Measurements from ENCODE around the gene RAMP3. TPM values are rescaled to one million over a fixed set of nuclear protein-coding genes. Genes with fewer than 3 reads are reported as not detected.

RAMP3 gene
- total RNA-seq, 3 donors from 2014 or later (not counting 1 experiment from before 2014, with no cell fraction given), result not detected

- Histone ChIP-seq H3K36me3 (ENCODE audit: control insufficient read depth, insufficient read depth, low read length) (no peaks in the 10 kb centered on the region), H3K4me3 (ENCODE audit: low read length) (no peak overlapping the region), H3K4me1 (ENCODE audit: control insufficient read depth, insufficient read depth, low read length) (no peaks in the 10 kb centered on the region), H3K27ac (ENCODE audit: low read length) (no peak overlapping the region), H3K27me3 (ENCODE audit: control insufficient read depth, insufficient read depth, low read length) (no peaks in the 10 kb centered on the region), H3K9me3 (ENCODE audit: control insufficient read depth, insufficient read depth, low read length) (no peaks in the 10 kb centered on the region)
- 76% methylated on average over 32 of the region's 32 CpGs for WGBS (ENCODE audit: insufficient coverage)
- H3K27me3 Mint-ChIP-seq (ENCODE audit: low read depth in 2 of 2), result peaks cover 20 to 22% of the 10 kb centered on the region in 2 donors
- H3K36me3 Mint-ChIP-seq, result no peaks in the 10 kb centered on the region
- TF ChIP-seq, protein P1, sequence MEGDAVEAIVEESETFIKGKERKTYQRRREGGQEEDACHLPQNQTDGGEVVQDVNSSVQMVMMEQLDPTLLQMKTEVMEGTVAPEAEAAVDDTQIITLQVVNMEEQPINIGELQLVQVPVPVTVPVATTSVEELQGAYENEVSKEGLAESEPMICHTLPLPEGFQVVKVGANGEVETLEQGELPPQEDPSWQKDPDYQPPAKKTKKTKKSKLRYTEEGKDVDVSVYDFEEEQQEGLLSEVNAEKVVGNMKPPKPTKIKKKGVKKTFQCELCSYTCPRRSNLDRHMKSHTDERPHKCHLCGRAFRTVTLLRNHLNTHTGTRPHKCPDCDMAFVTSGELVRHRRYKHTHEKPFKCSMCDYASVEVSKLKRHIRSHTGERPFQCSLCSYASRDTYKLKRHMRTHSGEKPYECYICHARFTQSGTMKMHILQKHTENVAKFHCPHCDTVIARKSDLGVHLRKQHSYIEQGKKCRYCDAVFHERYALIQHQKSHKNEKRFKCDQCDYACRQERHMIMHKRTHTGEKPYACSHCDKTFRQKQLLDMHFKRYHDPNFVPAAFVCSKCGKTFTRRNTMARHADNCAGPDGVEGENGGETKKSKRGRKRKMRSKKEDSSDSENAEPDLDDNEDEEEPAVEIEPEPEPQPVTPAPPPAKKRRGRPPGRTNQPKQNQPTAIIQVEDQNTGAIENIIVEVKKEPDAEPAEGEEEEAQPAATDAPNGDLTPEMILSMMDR (IDR thresholded peaks at IDR 0.05), result no peak
- H3K9me3 Mint-ChIP-seq, result no peaks in the 10 kb centered on the region
- H3K27ac Mint-ChIP-seq, result no peak overlapping the region
- no peaks in the 10 kb centered on the region for H3K4me1 Mint-ChIP-seq
- no peak for ATAC-seq
- intact Hi-C loops (cut with micrococcal nuclease), result no loop called here
- DNase-seq, result no peak
- no peak overlapping the region for H3K4me3 Mint-ChIP-seq
These were observed 9.5 kb upstream of the RAMP3 start for GRCh38 chr7:45147858-45148652.

- H3K36me3 Mint-ChIP-seq, result no peaks in the 10 kb centered on the region
- H3K27me3 Mint-ChIP-seq (ENCODE audit: low read depth in 2 of 2), result peaks cover 20% of the 10 kb centered on the region in 2 donors
- no peak overlapping the region for H3K4me3 ChIP-seq (ENCODE audit: low read length)
- H3K27me3 ChIP-seq (ENCODE audit: control insufficient read depth, insufficient read depth, low read length), result no peaks in the 10 kb centered on the region
- H3K27ac Mint-ChIP-seq, result no peak overlapping the region
- ATAC-seq (no peak), DNase-seq (no peak)
- H3K4me3 Mint-ChIP-seq, result no peak overlapping the region
- no peaks in the 10 kb centered on the region for H3K4me1 ChIP-seq (ENCODE audit: control insufficient read depth, insufficient read depth, low read length)
- no peak overlapping the region for H3K27ac ChIP-seq (ENCODE audit: low read length)
- intact Hi-C loops (cut with micrococcal nuclease), result no loop called here
- 91% methylated on average over 10 of the region's 10 CpGs for WGBS (ENCODE audit: insufficient coverage)
- no peaks in the 10 kb centered on the region for H3K4me1 Mint-ChIP-seq
- no peaks in the 10 kb centered on the region for H3K9me3 ChIP-seq (ENCODE audit: control insufficient read depth, insufficient read depth, low read length)
- no peaks in the 10 kb centered on the region for H3K9me3 Mint-ChIP-seq
- no peaks in the 10 kb centered on the region for H3K36me3 ChIP-seq (ENCODE audit: control insufficient read depth, insufficient read depth, low read length)
- TF ChIP-seq, protein P1 (IDR thresholded peaks at IDR 0.05), result no peak
These were observed 9.0 kb upstream of the RAMP3 start for GRCh38 chr7:45148653-45148973.

- Mint-ChIP-seq H3K36me3 (no peaks in the 10 kb centered on the region), H3K4me1 (no peaks in the 10 kb centered on the region), H3K4me3 (no peak overlapping the region), H3K9me3 (no peaks in the 10 kb centered on the region), H3K27me3 (ENCODE audit: low read depth in 2 of 2) (peaks cover 14 to 19% of the 10 kb centered on the region in 2 donors), H3K27ac (no peak overlapping the region)
- WGBS (ENCODE audit: insufficient coverage), result 63% methylated on average over 4 of the region's 5 CpGs
- Histone ChIP-seq H3K9me3 (ENCODE audit: control insufficient read depth, insufficient read depth, low read length) (no peaks in the 10 kb centered on the region), H3K4me1 (ENCODE audit: control insufficient read depth, insufficient read depth, low read length) (no peaks in the 10 kb centered on the region), H3K4me3 (ENCODE audit: low read length) (no peak overlapping the region), H3K27me3 (ENCODE audit: control insufficient read depth, insufficient read depth, low read length) (no peaks in the 10 kb centered on the region), H3K36me3 (ENCODE audit: control insufficient read depth, insufficient read depth, low read length) (no peaks in the 10 kb centered on the region), H3K27ac (ENCODE audit: low read length) (no peak overlapping the region)
- intact Hi-C loops (cut with micrococcal nuclease), result no loop called here
- DNase-seq (no peak), ATAC-seq (no peak)
- TF ChIP-seq, protein P1 (IDR thresholded peaks at IDR 0.05), result no peak
These were observed 8.0 kb upstream of the RAMP3 start for GRCh38 chr7:45149606-45150005.

DNA sequence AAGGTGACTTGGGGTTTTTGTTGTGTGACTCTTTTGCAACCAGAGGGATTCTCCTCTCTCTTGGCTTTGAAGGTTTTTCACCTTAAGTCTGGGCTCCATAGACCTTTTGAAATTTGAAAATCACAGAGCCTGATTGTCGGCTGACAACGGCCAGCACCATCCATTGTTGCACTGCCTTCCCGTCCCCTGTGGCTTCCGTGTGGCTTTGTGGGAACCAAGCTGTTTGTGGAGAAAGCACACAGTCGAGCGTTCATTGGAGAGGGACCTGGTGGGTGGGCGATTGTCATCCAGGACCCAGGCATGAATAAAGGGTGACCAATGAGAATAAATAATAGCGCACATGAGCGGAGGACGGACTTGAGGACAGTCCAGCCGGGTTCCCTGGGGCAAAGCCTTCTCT lies 7.4 kb upstream of the RAMP3 start:
- WGBS (ENCODE audit: insufficient coverage), result 85% methylated on average over 11 of the region's 11 CpGs

More for the DNA sequence above, 7.4 kb upstream of the RAMP3 start:
- Mint-ChIP-seq H3K36me3 (no peaks in the 10 kb centered on the region), H3K9me3 (no peaks in the 10 kb centered on the region), H3K27ac (no peak overlapping the region), H3K4me3 (no peak overlapping the region), H3K4me1 (no peaks in the 10 kb centered on the region), H3K27me3 (ENCODE audit: low read depth in 2 of 2) (peaks cover 14 to 23% of the 10 kb centered on the region in 2 donors)
- Histone ChIP-seq H3K4me3 (ENCODE audit: low read length) (no peak overlapping the region), H3K27me3 (ENCODE audit: control insufficient read depth, insufficient read depth, low read length) (no peaks in the 10 kb centered on the region), H3K9me3 (ENCODE audit: control insufficient read depth, insufficient read depth, low read length) (no peaks in the 10 kb centered on the region), H3K36me3 (ENCODE audit: control insufficient read depth, insufficient read depth, low read length) (no peaks in the 10 kb centered on the region), H3K4me1 (ENCODE audit: control insufficient read depth, insufficient read depth, low read length) (no peaks in the 10 kb centered on the region), H3K27ac (ENCODE audit: low read length) (no peak overlapping the region)
- TF ChIP-seq, protein P1 (IDR thresholded peaks at IDR 0.05), result no peak
- ATAC-seq (no peak), DNase-seq (no peak)
- intact Hi-C loops (cut with micrococcal nuclease), result no loop called here

Data from natural killer cell (primary cell).